Endothelial cell of umbilical vein (primary cell): ENCODE measurements around the gene C21orf58. TPM values are rescaled to one million over a fixed set of nuclear protein-coding genes. Genes with fewer than 3 reads are reported as not detected.

Source experiments
- BruUV-seq: library from RNA; stranded (reverse); fragments of 400-500 nt; replicated peaks from 2 replicates; lab custom pipeline; 2021; lab: Mats Ljungman, UMichigan
- CTCF ChIA-PET: fragments of 300-600, 350-600 bp; sonication (Branson Sonifier 250); formaldehyde crosslinking; loops from one replicate; lab custom pipeline; 2021; ENCODE audit warnings: antibody characterized with exemption, inconsistent platforms; lab: Charles Lee
- POLR2A ChIA-PET: fragments of 300-600, 350-600 bp; sonication (Branson Sonifier 250); formaldehyde crosslinking; loops from one replicate; lab custom pipeline; 2021; ENCODE audit warnings: antibody characterized with exemption, inconsistent platforms; lab: Charles Lee
- DNase-seq: peaks from one replicate; pipeline ENCODE4 v3.0.0-alpha.2; 2011; ENCODE audit warnings: low read depth, low spot score
- FAIRE-seq: peaks from 2 replicates; lab custom pipeline; 2011; peaks lifted over from hg19 to GRCh38; lab: Jason Lieb, UNC
- H2AFZ ChIP-seq: 2 replicates; pipeline ENCODE4 v1.6.0; 2012; ENCODE audit warnings: low read depth, low read length, control low read depth, inconsistent platforms
- H3K27ac ChIP-seq: 2 replicates; pipeline ENCODE4 v1.5.1; 2011; ENCODE audit warnings: low read depth, mild to moderate bottlenecking, control low read depth, low read length, moderate library complexity; ENCODE audit not compliant: insufficient read depth
- H3K27me3 ChIP-seq, 2 experiments: 2 replicates each; pipeline versions ENCODE4 v1.6.0 to v1.6.1; 2011; ENCODE audit warnings: low read length in 2 of 2, mixed read lengths in 1 of 2; ENCODE audit not compliant: control insufficient read depth in 2 of 2, insufficient read depth in 2 of 2
- H3K36me3 ChIP-seq, 2 experiments: 2 replicates in 1 of 2; 3 replicates in 1 of 2; pipeline ENCODE4 v1.5.1; 2011; ENCODE audit warnings: low read length in 2 of 2, mild to moderate bottlenecking in 1 of 2, moderate library complexity in 1 of 2; ENCODE audit not compliant: control insufficient read depth in 2 of 2, insufficient read depth in 2 of 2; ENCODE audit errors: extremely low read depth in 1 of 2
- H3K4me1 ChIP-seq: 3 replicates; pipeline ENCODE4 v1.5.1; 2011; ENCODE audit warnings: mild to moderate bottlenecking, low read length; ENCODE audit not compliant: control insufficient read depth, insufficient read depth; ENCODE audit errors: extremely low read depth
- H3K4me2 ChIP-seq: 2 replicates; pipeline ENCODE4 v1.6.1; 2011; ENCODE audit warnings: low read length, control low read depth, mixed read lengths; ENCODE audit not compliant: insufficient read depth
- H3K4me3 ChIP-seq, 3 experiments: fragments of 200-600 bp in 1 of 3; sonication (generic), shearing (Covaris generic) in 1 of 3; replicated peaks in 1 of 3; 2 replicates each; pipeline ENCODE4 v1.5.1; 2011 to 2016; ENCODE audit warnings: control low read depth in 3 of 3, low read length in 3 of 3, mild to moderate bottlenecking in 2 of 3, inconsistent platforms in 1 of 3, low read depth in 1 of 3, moderate library complexity in 1 of 3; ENCODE audit not compliant: insufficient read depth in 1 of 3
- H3K79me2 ChIP-seq: 2 replicates; pipeline ENCODE4 v1.6.0; 2012; ENCODE audit warnings: low read length, inconsistent platforms; ENCODE audit not compliant: control insufficient read depth, insufficient read depth
- H3K9ac ChIP-seq: replicated peaks from 2 replicates; pipeline ENCODE3; 2011; ENCODE audit warnings: low read length, control low read depth; ENCODE audit not compliant: insufficient read depth; ENCODE audit errors: extremely low read depth
- H3K9me1 ChIP-seq: replicated peaks from 3 replicates; pipeline ENCODE4 v1.6.0; 2011; ENCODE audit warnings: mild to moderate bottlenecking, low read length; ENCODE audit not compliant: control insufficient read depth, insufficient read depth; ENCODE audit errors: extremely low read depth
- H3K9me3 ChIP-seq: replicated peaks from 2 replicates; pipeline ENCODE4 v1.5.1; 2012; ENCODE audit warnings: low read length, inconsistent platforms; ENCODE audit not compliant: control insufficient read depth, insufficient read depth
- H4K20me1 ChIP-seq: replicated peaks from 2 replicates; pipeline ENCODE3; 2011; ENCODE audit warnings: mild to moderate bottlenecking, low read length; ENCODE audit not compliant: control insufficient read depth, insufficient read depth; ENCODE audit errors: extremely low read depth
- EZH2 ChIP-seq: IDR thresholded peaks from 2 replicates; pipeline ENCODE4 v1.6.1; 2012; ENCODE audit warnings: borderline replicate concordance, low read depth, mild to moderate bottlenecking, moderate library complexity, low read length, inconsistent platforms; ENCODE audit not compliant: severe bottlenecking
- FOS ChIP-seq: IDR thresholded peaks from 2 replicates; pipeline ENCODE4 v1.6.1; 2011; ENCODE audit warnings: mild to moderate bottlenecking, low read length, moderate library complexity, borderline replicate concordance; ENCODE audit not compliant: insufficient read depth
- GATA2 ChIP-seq: IDR thresholded peaks from 2 replicates; pipeline ENCODE4 v1.7.0; 2011; ENCODE audit warnings: low read depth, mild to moderate bottlenecking, moderate library complexity, mixed read lengths, low read length; ENCODE audit not compliant: insufficient read length, insufficient read depth
- JUN ChIP-seq: IDR thresholded peaks from 2 replicates; pipeline ENCODE4 v1.6.1; 2011; ENCODE audit warnings: borderline replicate concordance, low read depth; ENCODE audit not compliant: insufficient read length, insufficient read depth
- MYC ChIP-seq: IDR thresholded peaks from one replicate; pipeline ENCODE4 v1.6.1; 2011; ENCODE audit warnings: mild to moderate bottlenecking, low read depth, low read length
- POLR2A ChIP-seq: IDR thresholded peaks from 2 replicates; pipeline ENCODE4 v1.6.1; 2012; ENCODE audit warnings: low read depth, mild to moderate bottlenecking, control low read depth, low read length
- POLR2AphosphoS5 ChIP-seq: IDR thresholded peaks from 2 replicates; pipeline ENCODE4 v1.6.1; 2012; ENCODE audit warnings: low read depth, mild to moderate bottlenecking, control low read depth, low read length, moderate library complexity; ENCODE audit not compliant: insufficient read depth
- dilution Hi-C: fragments of 300-500 bp; cut with MboI; formaldehyde crosslinking; loops from one replicate; pipeline ENCODE4 v1.15.0; 2019; ENCODE audit warnings: low sequenced_read_pairs; ENCODE audit not compliant: extremely low pct_ligation_motif_present
- intact Hi-C: fragments of 100-400 bp; cut with micrococcal nuclease; formaldehyde crosslinking; loops from one replicate; pipeline ENCODE4 v1.10.0; 2022
- polyA plus RNA-seq, 4 experiments: library from polyadenylated mRNA; depleted of rRNA in 3 of 4; stranded (reverse) in 3 of 4; unstranded in 1 of 4; fragments of >200 nt; gene quantifications; 2 replicates each; pipeline versions ENCODE4 v1.2.1 to v1.2.3, GENCODE V29; 2011 to 2012; ENCODE audit warnings: missing spikeins in 1 of 4
- total RNA-seq: library from RNA; stranded (reverse); gene quantifications from 2 replicates; pipeline ENCODE4 v1.2.3, GENCODE V29; 2021
- TF ChIP-seq, protein P1 (sequence below): IDR thresholded peaks from 2 replicates; pipeline ENCODE4 v1.6.1; 2011; ENCODE audit not compliant: insufficient read depth, insufficient read length
- TF ChIP-seq, protein P2 (sequence below), 2 donors: IDR thresholded peaks; 1 replicate in 1 of 2; 2 replicates in 1 of 2; pipeline ENCODE4 v1.5.1; 2011; ENCODE audit warnings: low read length in 2 of 2, mild to moderate bottlenecking in 2 of 2, moderate library complexity in 2 of 2, control low read depth in 1 of 2, inconsistent platforms in 1 of 2, low read depth in 1 of 2; ENCODE audit not compliant: insufficient read depth in 1 of 2; ENCODE audit errors: extremely low read depth in 1 of 2

Gene C21orf58
- total and polyA plus RNA-seq, 2 donors (not counting 3 experiments of a cell fraction or from before 2014, with no cell fraction given), result 6.0 to 24.3 TPM

DNA sequence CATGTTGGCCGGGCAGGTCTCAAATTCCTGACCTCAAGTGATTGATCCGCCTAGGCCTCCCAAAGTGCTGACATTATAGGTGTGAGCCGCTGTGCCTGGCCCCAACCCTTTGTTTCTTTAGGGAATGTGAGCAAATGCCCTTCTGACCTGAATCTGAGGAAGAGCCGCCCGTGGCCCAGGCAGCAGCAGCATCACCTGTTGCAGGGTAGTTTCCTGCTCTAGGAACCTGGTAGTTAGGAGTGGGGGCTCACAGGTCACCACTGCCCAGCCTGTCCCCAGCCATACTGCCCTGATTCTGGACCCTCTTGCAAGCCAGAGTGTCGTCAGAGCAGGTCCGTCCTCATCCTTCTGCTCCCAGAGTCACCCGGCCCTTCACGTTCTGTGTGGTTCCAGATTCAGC lies 24.5 kb downstream of the C21orf58 start:
- Histone ChIP-seq H3K4me2 (no peak overlapping the region), H3K4me1 (peaks cover 9% of the 10 kb centered on the region), H2AFZ (no peak overlapping the region), H3K9ac (no peak overlapping the region), H3K36me3 (no peaks in the 10 kb centered on the region), H3K27me3 (no peaks in the 10 kb centered on the region), H3K4me3 (no peak overlapping the region), H3K9me1 (no peaks in the 10 kb centered on the region), H4K20me1 (no peaks in the 10 kb centered on the region), H3K27ac (no peak overlapping the region), H3K79me2 (no peaks in the 10 kb centered on the region), H3K9me3 (no peaks in the 10 kb centered on the region)
- no peak for FAIRE-seq
- TF ChIP-seq FOS (no peak), POLR2AphosphoS5 (no peak), JUN (no peak), GATA2 (no peak), MYC (no peak), POLR2A (no peak), EZH2 (no peak)
- TF ChIP-seq, protein P1, sequence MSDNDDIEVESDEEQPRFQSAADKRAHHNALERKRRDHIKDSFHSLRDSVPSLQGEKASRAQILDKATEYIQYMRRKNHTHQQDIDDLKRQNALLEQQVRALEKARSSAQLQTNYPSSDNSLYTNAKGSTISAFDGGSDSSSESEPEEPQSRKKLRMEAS, result no peak
- TF ChIP-seq, protein P2, sequence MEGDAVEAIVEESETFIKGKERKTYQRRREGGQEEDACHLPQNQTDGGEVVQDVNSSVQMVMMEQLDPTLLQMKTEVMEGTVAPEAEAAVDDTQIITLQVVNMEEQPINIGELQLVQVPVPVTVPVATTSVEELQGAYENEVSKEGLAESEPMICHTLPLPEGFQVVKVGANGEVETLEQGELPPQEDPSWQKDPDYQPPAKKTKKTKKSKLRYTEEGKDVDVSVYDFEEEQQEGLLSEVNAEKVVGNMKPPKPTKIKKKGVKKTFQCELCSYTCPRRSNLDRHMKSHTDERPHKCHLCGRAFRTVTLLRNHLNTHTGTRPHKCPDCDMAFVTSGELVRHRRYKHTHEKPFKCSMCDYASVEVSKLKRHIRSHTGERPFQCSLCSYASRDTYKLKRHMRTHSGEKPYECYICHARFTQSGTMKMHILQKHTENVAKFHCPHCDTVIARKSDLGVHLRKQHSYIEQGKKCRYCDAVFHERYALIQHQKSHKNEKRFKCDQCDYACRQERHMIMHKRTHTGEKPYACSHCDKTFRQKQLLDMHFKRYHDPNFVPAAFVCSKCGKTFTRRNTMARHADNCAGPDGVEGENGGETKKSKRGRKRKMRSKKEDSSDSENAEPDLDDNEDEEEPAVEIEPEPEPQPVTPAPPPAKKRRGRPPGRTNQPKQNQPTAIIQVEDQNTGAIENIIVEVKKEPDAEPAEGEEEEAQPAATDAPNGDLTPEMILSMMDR (IDR thresholded peaks at IDR 0.05; ENCODE audit: extremely low read depth in 1 of 2, insufficient read depth in 1 of 2, low read depth in 1 of 2, low read length in 2 of 2), result no peak
- DNase-seq, result no peak
- CTCF ChIA-PET, result no interaction called here
- intact Hi-C loops (no loop called here), dilution Hi-C loops (no loop called here)
- POLR2A ChIA-PET, result no interaction called here
- BruUV-seq, result no TSS peak
